NCI-H2029 treated with DMSO at 0.1 percent for 48 hours (cell line): Measurements from ENCODE around the gene EOLA1.
A peak's percentile ranks its signal among the peaks of the same experiment; 100 is the strongest.
"Not testable (repeated sequence)": the region's sequence is repeated elsewhere in the genome, so short reads cannot be mapped to it uniquely, and the experiment has no call there.

ENCODE experiments used
- DNase-seq: peaks from one replicate; lab custom pipeline; 2025; lab: John Stamatoyannopoulos, UW

The EOLA1 gene

DNA sequence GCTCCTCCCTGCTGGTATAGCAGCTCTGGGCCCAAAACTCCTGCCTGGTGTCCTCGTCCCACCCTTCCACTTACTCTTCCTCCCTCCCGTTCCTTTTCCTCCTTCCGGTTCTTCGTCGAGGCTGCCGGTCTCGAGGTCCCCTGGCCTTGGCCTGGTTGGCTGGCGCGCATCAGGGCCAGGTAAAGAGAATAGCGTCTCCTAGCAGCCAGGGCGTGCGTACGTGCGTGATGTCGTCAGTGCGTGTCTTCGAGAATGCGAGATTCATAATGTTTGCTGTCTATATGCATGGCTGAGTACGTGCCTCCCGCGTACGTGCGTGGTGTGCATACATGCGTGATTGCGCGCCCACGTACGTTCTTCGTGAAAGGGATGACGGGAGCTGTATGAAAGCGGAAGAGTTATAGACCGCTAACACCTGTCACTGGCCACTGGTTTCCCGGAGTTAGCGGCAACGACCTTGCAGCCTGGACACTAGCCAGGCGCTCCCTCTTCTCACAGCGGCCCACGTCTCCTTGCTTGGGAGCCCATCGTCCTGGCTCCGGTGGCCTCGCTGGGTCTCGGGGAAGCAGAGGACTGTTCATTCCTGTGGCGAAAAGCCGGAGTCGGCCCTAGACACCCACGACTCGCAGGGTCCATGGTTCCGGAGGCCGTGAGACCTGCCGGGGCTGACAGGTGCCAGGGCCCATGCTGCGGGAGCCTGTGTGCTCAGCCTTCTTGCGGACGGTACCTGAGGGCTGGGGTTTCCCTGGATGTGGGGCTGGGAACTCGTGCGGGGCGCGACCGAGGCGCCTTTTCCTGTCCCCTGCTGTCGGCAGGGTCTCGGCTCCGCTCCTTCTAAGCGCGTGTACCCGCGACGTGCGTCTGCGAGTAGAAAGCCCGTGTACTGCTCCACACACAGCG lies at the start of gene EOLA1:
EOLA1 (plus strand) TSS at position 392 of the 900 bp plus-strand sequence. CDS start 4,619 bp downstream, outside the sequence.
- peak; percentile 65 for DNase-seq

DNA sequence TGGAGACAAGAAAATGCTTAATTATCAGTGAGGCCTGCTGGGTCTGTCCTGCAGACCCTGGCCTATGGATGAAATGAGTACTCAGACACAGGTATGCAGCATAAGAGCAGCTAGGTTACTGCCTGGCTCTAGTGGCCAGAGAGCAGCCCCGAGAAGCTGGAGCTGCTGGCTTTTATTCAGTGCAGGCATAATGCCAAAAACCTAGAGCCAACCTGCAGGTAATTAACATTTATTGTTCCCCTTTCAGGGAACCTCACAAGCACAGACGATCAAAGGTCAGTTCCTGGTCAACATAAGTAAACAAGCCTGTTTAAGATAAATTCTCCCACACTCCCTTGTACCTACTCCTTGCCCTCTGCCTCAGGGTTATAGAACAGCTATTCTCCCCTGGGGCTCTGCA lies 49.0 kb upstream of the EOLA1 start:
- DNase-seq: no peak

DNA sequence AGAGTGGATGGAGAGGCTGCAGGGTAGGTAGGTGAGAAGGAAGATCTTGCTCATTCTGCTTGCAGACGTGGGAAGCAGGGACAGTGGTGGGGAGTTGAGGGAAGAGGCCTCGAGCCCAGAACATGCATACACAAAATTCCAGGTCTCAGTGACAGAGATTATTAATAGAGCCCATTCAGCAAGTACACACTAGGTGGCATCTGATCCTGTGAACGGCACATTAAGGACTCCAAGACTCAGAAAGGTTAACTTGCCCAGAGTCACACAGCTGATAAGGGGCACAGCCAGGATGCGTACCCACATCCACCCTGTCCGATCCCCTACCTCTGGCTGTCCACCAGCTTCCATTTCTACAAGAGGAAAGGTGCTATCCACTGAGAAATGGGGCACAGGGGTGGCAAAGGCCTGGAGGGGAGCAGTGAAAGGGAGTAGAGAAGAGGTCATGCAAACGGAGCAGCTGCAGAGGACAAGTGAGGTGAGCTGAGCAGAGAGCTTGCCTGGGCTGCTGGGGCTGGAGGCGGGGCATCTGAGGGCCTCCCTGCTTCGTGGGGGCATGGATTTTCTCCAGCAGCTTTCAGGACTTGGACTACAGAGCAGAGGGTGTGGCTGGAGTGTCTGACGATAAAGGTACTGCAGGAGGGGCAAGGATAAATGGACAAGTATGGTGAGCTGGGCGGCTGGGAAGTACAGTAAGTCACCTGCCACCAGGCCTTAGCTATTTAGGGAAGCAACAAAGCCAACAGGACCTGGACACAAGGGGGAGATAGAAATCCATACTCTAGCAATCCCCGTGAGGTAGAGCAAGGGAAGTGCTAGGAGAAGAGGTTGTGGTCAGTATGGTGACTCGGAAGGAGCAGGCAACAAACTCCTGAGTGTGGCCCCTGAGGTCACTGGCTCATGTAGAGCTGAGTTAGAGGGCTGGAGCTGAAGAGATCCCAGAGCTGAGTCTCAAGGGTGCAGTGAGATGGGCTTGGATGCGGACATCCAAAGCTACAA lies 46.9 kb upstream of the EOLA1 start:
- no peak for DNase-seq

DNA sequence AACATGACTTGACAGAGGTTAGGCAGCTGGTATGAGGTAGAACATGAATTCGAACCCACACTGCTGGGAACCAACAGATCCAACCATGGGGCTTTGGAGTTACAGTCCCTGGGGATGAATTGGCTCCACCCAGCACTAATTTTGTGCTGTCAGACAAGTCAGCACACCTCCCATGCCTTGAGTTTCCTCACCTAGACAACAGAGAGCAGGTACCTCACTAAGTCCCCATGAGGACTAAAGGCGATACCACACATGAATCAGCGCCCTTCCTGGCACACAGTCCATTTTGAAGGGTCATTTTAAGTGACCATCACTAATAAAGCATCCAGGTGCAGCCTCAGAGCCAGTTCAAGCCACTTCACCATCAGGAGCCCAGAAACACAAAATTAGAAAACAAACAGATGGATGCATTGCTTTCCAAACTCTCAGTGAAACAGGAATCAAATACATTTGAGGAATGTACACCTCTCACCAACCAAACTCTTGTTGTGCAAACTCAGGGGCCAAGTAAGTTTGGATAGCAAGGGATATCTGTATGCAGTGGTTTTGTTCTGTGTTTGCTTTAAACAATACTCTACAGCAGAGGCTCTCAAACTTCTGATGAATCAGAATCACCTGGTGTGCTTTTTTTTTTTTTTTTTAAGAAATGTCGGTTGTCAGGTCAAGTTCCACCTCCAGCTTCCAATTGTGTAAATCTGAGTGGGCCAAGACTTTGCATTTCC lies 45.8 kb upstream of the EOLA1 start:
- DNase-seq: no peak

DNA sequence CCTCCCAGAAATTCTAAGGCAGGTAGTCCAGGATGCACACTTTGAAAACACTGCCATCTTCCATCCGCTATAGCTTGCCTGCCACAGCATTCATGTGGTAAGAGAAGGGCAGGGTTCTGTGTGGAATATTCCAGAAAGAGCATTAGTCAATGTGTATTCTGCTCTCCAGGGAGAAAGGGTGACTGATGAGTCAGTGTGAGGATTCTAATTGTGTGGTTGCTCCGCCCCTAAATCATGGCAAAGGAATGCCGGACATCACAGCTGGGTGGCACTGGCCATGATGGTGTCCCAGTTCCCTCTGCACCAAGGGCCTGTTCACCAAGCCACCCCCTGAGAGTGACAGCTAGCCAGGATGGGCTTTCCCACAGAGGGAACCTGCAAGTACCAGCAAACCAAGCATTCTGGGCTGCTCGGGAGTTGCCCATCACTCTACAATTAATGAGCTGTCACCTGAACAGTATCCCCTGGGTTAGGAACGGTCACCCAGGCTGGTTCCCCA lies 45.2 kb upstream of the EOLA1 start:
- DNase-seq: no peak

DNA sequence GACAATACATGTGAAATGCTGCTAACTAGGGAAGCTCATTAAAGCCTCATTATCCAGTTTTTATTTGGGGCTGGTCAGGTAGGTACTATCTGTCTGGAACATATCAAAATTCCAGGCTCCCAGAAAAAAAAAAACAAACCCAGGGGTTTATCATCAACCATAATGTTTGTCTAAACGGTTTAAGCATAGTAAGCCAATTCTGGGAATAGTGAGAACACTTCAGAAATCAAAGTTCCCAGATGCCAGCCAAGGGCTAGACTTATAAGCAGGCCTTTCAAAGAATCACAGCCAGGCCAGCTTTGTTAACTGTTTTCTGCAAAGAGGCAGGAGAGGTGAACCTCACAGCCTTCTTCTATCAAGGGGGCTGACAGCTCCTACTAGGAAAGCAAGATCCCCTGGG lies 43.8 kb upstream of the EOLA1 start:
- DNase-seq: no peak

DNA sequence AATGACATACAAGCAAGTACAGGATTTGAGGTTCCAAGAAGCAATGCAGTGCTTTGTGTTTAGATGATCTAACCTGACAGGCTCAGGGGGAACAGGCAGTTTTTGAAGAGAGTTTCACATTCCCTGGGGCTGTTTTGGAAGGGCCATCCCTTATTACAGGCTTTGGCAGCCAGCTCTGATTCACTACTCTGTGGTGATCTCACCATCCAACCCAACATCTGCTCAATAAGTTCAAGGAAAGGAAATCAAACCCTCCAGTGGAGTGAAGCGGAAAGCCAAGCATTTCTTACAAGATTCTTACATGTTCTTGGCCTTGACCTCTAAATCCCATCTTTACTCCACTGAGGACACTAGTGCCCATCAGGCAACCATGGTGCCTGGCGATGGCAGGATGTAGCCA lies 43.2 kb upstream of the EOLA1 start:
- DNase-seq: no peak

DNA sequence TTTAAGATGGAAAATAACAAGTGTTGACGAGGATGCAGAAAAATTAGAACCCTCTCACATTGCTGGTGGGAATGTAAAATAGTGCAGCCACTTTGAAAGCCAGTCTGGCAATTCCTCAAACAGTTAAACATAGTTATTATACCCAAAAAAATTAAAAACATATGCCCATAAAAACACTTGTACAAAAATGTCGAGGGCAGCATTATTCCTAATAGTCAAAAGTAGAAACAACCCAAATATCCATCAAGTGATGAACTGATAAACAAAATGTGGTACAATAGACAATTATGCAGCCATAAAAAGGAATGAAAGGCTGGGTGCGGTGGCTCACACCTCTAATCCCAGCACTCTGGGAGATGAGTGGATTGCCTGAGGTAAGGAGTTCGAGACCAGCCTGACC lies 42.0 kb upstream of the EOLA1 start:
- no peak for DNase-seq

DNA sequence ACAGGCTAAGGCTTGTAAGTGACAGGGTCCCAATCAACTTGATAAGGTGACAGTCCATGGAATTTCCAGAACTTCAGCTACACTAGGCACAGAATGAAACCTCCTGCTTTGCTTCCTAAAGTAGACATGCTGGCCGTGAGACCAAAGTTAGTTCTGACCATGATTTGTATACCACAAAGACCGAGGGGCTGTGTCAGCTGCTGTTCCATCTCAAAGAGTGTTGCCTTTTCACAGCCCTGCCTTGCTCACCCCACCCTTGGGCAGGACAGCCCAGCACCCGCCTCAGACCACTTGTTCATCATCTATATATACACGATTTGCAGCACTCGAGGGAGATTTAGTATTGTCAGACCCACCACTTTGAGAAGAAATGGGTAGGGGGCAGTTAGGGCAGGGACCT lies 41.0 kb upstream of the EOLA1 start:
- no peak for DNase-seq

DNA sequence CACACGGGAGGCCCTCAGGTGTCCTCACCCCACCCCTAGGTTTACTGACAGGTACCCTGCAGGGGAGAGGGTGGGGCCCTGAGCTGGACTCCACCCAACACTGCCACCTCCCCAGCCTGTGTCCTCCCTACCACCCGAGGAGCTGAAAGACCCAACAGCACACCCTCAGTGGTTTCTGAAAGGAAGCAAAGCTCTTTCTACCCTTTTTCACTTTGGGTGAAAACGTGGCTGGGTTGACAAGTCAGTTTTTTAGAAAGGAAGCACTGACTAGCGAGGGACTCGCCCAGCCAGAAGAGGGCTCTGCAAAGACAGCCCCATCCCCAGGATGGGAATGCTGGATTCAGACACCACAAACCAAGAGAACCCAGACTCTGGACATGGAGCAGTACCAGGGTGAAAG lies 37.9 kb upstream of the EOLA1 start:
- not testable (repeated sequence) for DNase-seq

DNA sequence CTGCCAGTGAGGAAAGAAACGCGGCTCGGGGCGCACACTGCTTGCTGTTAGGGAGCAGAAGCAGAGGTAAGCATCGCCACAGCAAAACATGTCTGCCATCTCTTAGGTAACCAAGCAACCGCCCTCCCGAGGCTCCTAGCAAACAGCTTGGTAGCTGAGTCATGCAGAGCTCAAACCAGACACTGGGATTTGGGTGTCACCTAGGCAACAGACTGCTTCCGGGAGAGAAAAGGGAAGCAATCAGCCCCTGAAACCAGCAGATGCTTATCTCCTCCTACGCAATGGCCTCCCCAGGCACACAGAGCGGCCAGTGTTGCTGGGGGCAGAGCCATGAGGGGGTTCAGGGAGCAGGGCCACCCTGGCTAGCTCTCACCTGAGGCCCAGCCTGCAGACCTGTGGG lies 37.4 kb upstream of the EOLA1 start:
- DNase-seq: not testable (repeated sequence)

DNA sequence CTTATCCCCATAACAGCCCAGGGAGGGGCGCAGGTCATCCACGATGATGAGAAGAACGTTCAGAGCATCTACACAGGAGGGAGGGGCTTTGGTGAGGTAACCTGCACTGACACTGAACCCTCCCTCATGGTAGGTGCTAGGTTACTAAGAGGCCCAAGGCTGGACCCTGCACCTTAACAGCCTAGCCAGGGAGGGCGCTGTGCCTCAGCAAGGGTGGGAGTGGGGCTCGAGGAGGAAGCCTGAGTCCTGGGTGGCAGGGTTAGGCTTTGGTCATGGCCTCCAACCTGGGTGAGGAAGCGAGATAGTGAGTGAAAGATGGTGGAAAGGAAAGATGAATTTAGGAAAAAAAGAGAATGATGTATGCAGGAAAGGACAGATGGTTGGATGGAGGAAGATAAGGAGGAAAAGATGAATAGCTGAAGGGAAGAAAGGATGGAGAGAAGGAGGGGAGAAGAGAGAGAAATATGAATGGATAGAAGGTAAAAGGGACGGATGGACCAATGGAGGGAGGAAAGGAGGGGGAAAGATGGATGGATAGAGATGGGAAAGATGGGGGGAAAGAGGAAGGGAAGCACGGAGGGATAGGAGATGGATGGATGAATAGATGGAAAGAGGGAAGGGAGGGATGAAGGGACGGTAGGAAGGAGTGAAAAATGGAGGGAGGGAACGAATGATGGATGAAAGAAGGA lies 36.4 kb upstream of the EOLA1 start:
- no peak for DNase-seq

DNA sequence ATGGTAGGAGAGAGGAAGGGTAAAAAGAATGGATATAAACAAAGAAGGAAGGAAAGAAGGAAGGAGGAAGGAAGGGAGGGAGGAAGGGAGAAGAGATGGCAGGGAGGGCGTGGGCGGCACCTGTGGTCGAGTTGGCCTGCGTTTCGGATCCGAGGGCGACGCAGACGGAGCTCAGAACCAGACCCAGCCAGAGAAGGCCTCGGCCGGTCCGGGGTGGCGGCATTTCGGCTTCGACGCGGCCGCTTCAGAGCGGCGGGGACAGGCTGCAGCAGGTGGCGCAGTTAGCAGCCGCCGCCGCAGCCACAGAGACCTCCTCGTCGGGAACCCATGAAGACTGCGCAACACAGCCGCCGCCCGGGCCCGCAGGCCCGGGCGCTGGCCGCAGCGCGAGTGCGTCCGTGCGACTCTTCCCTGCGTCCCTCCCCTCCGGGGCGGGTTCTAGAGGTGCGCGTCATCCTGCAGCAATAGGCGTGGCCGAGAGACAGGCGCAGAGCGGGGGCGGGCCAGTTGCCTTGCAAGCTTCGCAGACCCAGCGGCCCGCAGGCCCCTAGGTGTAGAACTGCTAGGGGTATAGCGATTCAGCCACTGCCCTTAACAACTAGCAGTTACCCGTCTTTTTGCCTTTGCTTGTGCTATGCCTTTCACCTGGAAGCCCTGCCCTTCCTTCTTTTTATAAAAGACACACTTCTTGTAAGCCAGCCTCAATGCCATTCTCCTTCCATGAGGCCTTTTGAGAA lies 35.7 kb upstream of the EOLA1 start, which contains the start of gene IDS:
IDS (minus strand) TSS at position 392 of the 737 bp plus-strand sequence; CDS start at position 223, 169 bp downstream.
- DNase-seq: peak; percentile 25

DNA sequence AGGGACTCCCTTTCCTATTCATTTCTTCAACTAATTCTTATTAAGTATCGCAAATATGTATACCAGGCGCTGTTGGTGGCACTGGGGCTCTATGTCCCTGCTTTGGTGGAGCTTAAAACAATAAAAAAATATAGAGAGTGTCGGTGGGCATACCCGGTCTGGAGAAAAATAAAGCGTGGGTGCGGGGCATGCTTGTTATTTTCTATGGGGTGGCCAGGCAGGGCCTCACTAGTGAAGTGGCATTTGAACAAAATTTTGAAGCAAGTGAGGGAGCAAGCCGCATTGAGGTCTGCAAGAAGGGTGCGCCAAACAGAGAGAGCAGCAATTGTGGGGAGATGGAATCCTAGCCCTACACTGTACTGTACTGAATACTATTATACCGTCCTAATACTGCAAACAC lies 35.1 kb upstream of the EOLA1 start:
- no peak for DNase-seq

DNA sequence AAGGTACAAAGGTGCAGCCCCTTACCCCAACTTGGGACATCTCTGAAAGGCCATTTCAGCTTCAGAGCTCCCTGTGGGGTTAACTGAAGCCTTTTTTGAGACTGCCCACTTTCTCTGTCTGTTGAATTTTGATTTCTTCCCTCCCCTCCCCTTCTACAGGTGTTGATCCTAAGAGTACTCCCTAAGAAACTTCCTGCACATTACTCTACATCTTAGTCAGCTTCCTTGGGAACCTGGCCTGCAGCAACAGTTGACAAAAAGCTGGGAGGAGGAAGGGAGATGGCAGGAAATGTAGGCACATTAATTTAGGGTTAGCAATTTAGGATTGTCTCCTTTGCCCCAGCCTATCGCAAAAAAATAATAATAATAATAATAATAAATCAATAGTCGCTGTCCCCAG lies 34.5 kb upstream of the EOLA1 start:
- DNase-seq: no peak

DNA sequence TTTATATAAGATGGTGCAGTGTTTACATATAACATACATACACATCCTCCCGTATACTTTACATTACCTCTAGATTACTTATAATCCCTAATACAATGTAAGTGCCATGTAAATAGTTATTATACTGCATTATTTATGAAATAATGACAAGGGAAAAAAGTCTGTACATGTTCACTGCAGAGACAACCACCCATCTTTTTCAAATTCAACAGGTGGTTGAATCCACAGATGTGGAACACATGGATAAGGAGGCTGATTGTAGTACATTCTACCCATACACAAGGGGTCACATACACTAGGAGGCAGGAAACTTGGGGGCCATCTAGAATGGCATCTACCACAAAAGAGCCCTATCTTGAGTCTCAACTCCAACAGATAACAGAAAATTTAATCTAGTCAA lies 32.3 kb upstream of the EOLA1 start:
- no peak for DNase-seq

DNA sequence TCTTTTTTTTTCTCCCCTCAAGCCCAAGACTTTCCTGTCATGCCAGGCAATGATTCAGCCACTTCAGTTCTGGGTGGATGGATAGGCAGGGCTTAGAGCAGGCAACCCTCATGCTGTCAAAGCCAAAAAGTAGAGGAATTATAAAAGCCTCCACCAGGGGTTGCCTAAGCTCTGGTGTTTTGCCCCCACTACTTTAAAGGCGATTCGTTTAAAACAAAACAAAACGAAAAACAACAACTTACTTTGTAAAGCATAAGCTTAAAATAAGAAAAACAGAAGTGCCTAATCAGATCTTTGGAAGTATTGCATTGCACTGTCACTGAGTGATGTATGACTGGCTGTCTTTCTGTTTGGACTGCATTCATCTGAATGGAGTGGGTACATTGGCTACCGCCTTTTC lies 30.4 kb upstream of the EOLA1 start:
- no peak for DNase-seq

DNA sequence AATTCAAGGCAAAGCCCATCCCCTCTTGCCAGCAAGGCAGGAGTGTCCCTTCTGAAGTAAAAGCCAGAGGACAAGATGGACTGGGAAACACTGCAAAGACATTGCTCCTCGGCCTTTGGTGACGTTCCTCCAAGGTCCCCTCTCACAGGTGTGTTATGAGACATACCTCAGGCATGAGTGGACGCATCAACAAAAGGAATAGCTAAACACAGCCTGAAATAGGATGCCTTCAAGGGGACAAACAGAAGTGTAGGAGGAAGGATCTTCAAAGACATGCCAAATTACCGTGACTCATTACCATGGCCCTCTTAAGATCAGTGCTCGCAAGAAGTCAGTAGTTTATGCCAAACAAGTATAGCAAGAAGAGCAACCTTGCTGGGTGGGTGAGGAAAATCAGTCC lies 29.7 kb upstream of the EOLA1 start:
- no peak for DNase-seq

DNA sequence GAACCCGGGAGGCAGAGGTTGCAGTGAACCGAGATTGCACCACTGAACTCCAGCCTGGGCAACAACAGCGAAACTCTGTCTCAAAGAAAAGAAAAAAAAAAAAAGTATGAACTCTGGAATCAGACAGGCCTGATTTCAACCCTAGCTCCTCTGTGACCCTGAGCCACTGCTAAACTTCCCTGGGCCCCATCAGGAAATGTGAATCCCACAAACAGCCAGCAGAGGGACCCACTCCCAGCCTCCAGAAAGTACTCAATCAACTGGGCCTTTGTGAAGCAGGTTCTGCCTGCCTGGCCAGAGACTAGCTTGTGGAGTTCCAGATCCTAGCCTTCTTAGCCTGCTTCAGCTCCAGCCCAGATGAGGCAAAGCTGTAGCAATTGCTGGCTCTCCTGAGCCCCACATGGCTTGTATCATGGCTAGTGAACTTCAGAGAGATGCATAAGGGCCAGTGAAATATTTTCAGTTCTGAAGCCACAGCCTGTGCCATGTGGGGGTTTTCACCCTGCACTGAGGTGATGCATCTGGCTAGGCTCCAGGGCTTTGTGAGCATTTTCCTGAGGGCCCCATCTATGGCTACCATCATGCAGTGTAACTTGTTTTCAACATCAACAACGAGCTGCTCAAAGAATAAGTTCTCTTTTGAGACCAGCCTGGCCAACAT lies 28.5 kb upstream of the EOLA1 start:
- no peak for DNase-seq
